Fibroblast of lung (primary cell): ENCODE data around the gene SERPINB13. TPM values are rescaled to one million over a fixed set of nuclear protein-coding genes. Genes with fewer than 3 reads are reported as not detected.

Experiments
- DNase-seq, 2 donors: peaks; one replicate each; pipeline versions ENCODE4 v3.0.0 to v3.0.0-alpha.2; 2010; ENCODE audit warnings: low read depth in 2 of 2
- H2AFZ ChIP-seq: 2 replicates; pipeline ENCODE4 v1.5.1; 2012; ENCODE audit warnings: low read length, control low read depth, inconsistent platforms
- H3K27ac ChIP-seq: 2 replicates; pipeline ENCODE4 v1.5.1; 2011; ENCODE audit warnings: low read length, control low read depth; ENCODE audit not compliant: insufficient read depth
- H3K27me3 ChIP-seq: 2 replicates; pipeline ENCODE4 v1.5.1; 2011; ENCODE audit warnings: mild to moderate bottlenecking, low read length; ENCODE audit not compliant: control insufficient read depth, insufficient read depth
- H3K36me3 ChIP-seq: 2 replicates; pipeline ENCODE4 v1.5.1; 2011; ENCODE audit warnings: low read length; ENCODE audit not compliant: control insufficient read depth, insufficient read depth
- H3K4me1 ChIP-seq: 2 replicates; pipeline ENCODE4 v1.5.1; 2011; ENCODE audit warnings: low read length; ENCODE audit not compliant: control insufficient read depth, insufficient read depth; ENCODE audit errors: extremely low read depth
- H3K4me2 ChIP-seq: 2 replicates; pipeline ENCODE4 v1.5.1; 2011; ENCODE audit warnings: low read length, control low read depth; ENCODE audit not compliant: insufficient read depth; ENCODE audit errors: extremely low read depth
- H3K4me3 ChIP-seq, 4 experiments: fragments of 200-600 bp in 1 of 4; sonication (generic) in 1 of 4; replicated peaks in 1 of 4; 2 replicates each; pipeline ENCODE4 v1.5.1; 2011 to 2016; ENCODE audit warnings: low read length in 4 of 4, low read depth in 3 of 4, mild to moderate bottlenecking in 3 of 4, control low read depth in 2 of 4, inconsistent platforms in 1 of 4, mixed read lengths in 1 of 4; ENCODE audit not compliant: insufficient read depth in 1 of 4; ENCODE audit errors: control extremely low read depth in 1 of 4
- H3K79me2 ChIP-seq: 2 replicates; pipeline ENCODE4 v1.5.1; 2012; ENCODE audit warnings: mild to moderate bottlenecking, low read length, inconsistent platforms; ENCODE audit not compliant: control insufficient read depth, insufficient read depth
- H3K9ac ChIP-seq: 2 replicates; pipeline ENCODE4 v1.5.1; 2011; ENCODE audit warnings: mild to moderate bottlenecking, low read length, control low read depth; ENCODE audit not compliant: insufficient read depth
- H3K9me3 ChIP-seq: 2 replicates; pipeline ENCODE4 v1.5.1; 2012; ENCODE audit warnings: low read depth, low read length; ENCODE audit not compliant: control insufficient read depth, insufficient read depth
- H4K20me1 ChIP-seq: 2 replicates; pipeline ENCODE4 v1.5.1; 2011; ENCODE audit warnings: low read length; ENCODE audit not compliant: control insufficient read depth, insufficient read depth; ENCODE audit errors: extremely low read depth
- EZH2 ChIP-seq: IDR thresholded peaks from 2 replicates; pipeline ENCODE4 v1.5.1; 2012; ENCODE audit warnings: low read length, control low read depth, mild to moderate bottlenecking; ENCODE audit errors: missing control alignments
- polyA minus RNA-seq: library from RNA; depleted of rRNA, polyadenylated mRNA; stranded (reverse); fragments of >200 nt; gene quantifications from 2 replicates; pipeline ENCODE4 v1.2.3, GENCODE V29; 2011; ENCODE audit warnings: low replicate concordance
- polyA plus RNA-seq, 2 donors: library from polyadenylated mRNA; depleted of rRNA in 1 of 2; stranded (reverse) in 1 of 2; unstranded in 1 of 2; fragments of >200 nt; gene quantifications; 2 replicates each; pipeline ENCODE4 v1.2.1, GENCODE V29; 2011 to 2012; ENCODE audit warnings: missing spikeins in 1 of 2
- total RNA-seq: library from RNA; depleted of rRNA; stranded (reverse); fragments of >200 nt; gene quantifications from 2 replicates; pipeline ENCODE4 v1.2.1, GENCODE V29; 2014
- TF ChIP-seq, protein P1 (sequence below), 2 donors: IDR thresholded peaks in 1 of 2; conservative IDR thresholded peaks in 1 of 2; 1 replicate in 1 of 2; 2 replicates in 1 of 2; pipeline ENCODE4 v1.5.1; 2011 to 2012; ENCODE audit warnings: low read length in 2 of 2, control low read depth in 1 of 2, inconsistent platforms in 1 of 2, low read depth in 1 of 2, mild to moderate bottlenecking in 1 of 2

SERPINB13 gene, protein sequence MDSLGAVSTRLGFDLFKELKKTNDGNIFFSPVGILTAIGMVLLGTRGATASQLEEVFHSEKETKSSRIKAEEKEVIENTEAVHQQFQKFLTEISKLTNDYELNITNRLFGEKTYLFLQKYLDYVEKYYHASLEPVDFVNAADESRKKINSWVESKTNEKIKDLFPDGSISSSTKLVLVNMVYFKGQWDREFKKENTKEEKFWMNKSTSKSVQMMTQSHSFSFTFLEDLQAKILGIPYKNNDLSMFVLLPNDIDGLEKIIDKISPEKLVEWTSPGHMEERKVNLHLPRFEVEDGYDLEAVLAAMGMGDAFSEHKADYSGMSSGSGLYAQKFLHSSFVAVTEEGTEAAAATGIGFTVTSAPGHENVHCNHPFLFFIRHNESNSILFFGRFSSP
- total RNA-seq = not detected in 2 replicates
- not detected in 2 replicates for polyA plus RNA-seq
- polyA plus RNA-seq (2012) = not detected in 2 replicates
- polyA minus RNA-seq = not detected in 2 replicates

DNA sequence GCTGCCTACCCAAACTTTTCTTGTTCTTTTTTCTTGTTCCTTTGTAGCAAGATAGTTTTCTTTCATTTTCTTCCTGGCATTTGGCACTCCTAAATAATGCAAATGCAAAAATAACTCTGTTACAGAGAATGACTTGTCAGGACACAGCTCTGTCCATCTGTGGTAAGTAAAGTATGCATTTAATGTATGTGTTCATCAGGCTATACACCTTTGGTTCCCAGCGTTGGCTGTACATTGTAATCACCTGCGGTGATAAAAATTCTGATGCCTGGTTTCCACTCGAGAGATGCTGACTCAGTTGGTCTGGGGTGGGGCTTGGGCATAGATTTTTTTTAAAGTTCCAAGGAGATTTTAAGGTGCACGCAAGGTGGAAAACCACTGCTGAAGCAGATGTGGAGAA is at the start of gene SERPINB13:
Gene SERPINB13 (plus strand): TSS at position 378 of the 400 bp plus-strand sequence. CDS start 1,325 bp downstream, outside the sequence.
- Histone ChIP-seq H4K20me1 (no peaks in the 10 kb centered on the region), H3K9me3 (no peaks in the 10 kb centered on the region), H3K4me1 (no peaks in the 10 kb centered on the region), H3K79me2 (no peaks in the 10 kb centered on the region), H3K4me3 (no peak within 1 kb of the TSS), H3K4me2 (no peak within 1 kb of the TSS), H3K27me3 (no peaks in the 10 kb centered on the region), H2AFZ (no peak within 1 kb of the TSS), H3K36me3 (no peaks in the 10 kb centered on the region), H3K9ac (no peak within 1 kb of the TSS), H3K27ac (no peak within 1 kb of the TSS)
- DNase-seq = no peak
- TF ChIP-seq, protein P1, sequence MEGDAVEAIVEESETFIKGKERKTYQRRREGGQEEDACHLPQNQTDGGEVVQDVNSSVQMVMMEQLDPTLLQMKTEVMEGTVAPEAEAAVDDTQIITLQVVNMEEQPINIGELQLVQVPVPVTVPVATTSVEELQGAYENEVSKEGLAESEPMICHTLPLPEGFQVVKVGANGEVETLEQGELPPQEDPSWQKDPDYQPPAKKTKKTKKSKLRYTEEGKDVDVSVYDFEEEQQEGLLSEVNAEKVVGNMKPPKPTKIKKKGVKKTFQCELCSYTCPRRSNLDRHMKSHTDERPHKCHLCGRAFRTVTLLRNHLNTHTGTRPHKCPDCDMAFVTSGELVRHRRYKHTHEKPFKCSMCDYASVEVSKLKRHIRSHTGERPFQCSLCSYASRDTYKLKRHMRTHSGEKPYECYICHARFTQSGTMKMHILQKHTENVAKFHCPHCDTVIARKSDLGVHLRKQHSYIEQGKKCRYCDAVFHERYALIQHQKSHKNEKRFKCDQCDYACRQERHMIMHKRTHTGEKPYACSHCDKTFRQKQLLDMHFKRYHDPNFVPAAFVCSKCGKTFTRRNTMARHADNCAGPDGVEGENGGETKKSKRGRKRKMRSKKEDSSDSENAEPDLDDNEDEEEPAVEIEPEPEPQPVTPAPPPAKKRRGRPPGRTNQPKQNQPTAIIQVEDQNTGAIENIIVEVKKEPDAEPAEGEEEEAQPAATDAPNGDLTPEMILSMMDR (conservative IDR thresholded peaks at IDR 0.05 in 1 of 2, IDR thresholded peaks at IDR 0.05 in 1 of 2; ENCODE audit: low read depth in 1 of 2, low read length in 2 of 2) = no peak
- no peak for TF ChIP-seq EZH2

DNA sequence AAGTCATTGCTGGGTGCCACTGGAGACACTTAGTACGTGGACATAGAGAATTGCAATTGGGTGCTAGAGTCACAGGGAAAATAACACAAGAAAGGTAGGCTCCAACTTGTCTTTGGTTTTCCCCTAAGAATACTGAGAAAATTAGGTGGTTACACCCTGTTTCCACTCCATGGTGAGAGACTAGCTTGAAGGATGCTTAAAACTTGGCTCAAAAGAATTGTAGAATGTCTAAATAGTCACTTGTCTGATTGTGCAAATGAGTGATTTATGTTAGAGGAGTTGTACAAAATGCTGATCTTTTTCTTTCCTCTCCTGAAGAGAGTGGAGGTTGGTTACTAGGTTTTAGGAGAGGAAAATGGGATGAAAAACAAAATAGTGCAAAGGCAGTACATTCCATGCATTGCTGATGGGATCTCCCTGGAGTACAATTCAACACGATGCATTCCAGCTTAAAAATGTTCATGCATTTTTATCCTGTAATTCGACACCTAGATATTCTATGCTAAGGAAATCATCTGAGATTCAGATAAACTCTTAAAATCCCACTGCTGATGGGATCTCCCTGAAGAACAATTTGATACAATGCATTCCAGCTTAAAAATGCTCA is 47.1 kb upstream of the SERPINB13 start:
- Histone ChIP-seq H2AFZ (no peak overlapping the region), H3K79me2 (no peaks in the 10 kb centered on the region), H3K4me1 (no peaks in the 10 kb centered on the region), H3K9ac (no peak overlapping the region), H3K4me3 (no peak overlapping the region), H3K4me2 (peak overlapping the region; percentile 29), H4K20me1 (no peaks in the 10 kb centered on the region), H3K9me3 (no peaks in the 10 kb centered on the region), H3K27ac (no peak overlapping the region), H3K36me3 (no peaks in the 10 kb centered on the region), H3K27me3 (no peaks in the 10 kb centered on the region)
- no peak for TF ChIP-seq EZH2
- TF ChIP-seq, protein P1 (conservative IDR thresholded peaks at IDR 0.05 in 1 of 2, IDR thresholded peaks at IDR 0.05 in 1 of 2; ENCODE audit: low read depth in 1 of 2, low read length in 2 of 2) = no peak
- peak in 1 of 2 donors; percentile 49 for DNase-seq

DNA sequence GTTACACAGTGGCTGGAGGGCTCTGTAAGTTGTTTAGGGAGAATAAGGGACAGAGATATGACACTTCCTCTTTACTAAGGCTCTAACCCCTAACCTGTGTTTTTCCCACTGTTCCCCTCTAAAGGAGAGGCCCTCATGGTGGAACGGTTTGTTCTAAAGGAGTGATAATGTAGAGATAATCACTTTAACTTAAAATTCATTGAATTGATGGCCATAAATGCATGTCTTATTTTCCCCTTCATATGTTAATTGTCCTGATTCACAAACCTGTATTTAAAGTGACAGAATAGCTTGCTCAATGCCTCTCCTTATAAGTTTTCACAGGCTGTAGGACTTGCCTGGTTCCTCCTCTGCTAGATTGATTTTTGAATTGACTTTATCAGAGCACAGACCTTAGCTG is 45.1 kb upstream of the SERPINB13 start, which contains the start of gene SERPINB12:
Gene SERPINB12 (plus strand): TSS at position 301 of the 400 bp plus-strand sequence. CDS start 13,791 bp downstream, outside the sequence.
- Histone ChIP-seq H3K79me2 (no peaks in the 10 kb centered on the region), H3K4me2 (no peak within 1 kb of the TSS), H3K4me3 (no peak within 1 kb of the TSS), H3K9ac (no peak within 1 kb of the TSS), H3K36me3 (no peaks in the 10 kb centered on the region), H3K4me1 (no peaks in the 10 kb centered on the region), H3K27ac (no peak within 1 kb of the TSS), H3K27me3 (no peaks in the 10 kb centered on the region), H2AFZ (no peak within 1 kb of the TSS), H4K20me1 (no peaks in the 10 kb centered on the region), H3K9me3 (no peaks in the 10 kb centered on the region)
- TF ChIP-seq, protein P1 (conservative IDR thresholded peaks at IDR 0.05 in 1 of 2, IDR thresholded peaks at IDR 0.05 in 1 of 2; ENCODE audit: low read depth in 1 of 2, low read length in 2 of 2) = no peak
- TF ChIP-seq EZH2 = no peak
- no peak for DNase-seq
